ENCODE measurements around the gene PLXNA4.

The PLXNA4 gene

DNA sequence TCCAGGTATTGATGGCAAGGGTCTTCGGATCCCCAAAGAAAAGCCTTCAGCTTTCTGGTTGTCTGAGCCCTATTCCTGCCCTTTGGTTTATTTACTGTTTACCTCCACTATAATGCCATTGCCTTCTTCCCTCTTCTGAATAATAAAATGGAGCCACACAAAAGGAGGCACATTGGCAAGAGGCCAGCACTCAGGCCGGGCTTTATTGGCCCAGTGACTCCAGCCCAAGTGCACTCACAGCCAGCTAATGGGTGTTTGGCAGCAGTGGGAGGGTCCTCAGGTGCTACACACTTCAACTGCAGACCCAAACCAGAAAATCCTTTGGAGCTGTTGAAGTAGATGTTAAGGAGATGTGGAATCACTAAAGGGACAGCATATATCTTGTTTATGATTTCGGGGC lies 336.0 kb downstream of the PLXNA4 start:
- no peak for TF ChIP-seq CTCF (IDR thresholded peaks at IDR 0.05; ENCODE audit: low read depth, low read length, missing control alignments)
- Histone ChIP-seq H3K4me3 (ENCODE audit: low read depth, low read length) (no peak overlapping the region), H3K27ac (no peak overlapping the region), H3K27me3 (replicated peaks) (no peaks in the 10 kb centered on the region), H3K36me3 (replicated peaks) (no peaks in the 10 kb centered on the region)
- no peak for DNase-seq
- in situ Hi-C loops (cut with HindIII; ENCODE audit: low pct_ligation_motif_present, low sequenced_read_pairs): no loop called here

GRCh38 chr7:132239422-132239994 lies 336.8 kb downstream of the PLXNA4 start:
- DNase-seq: no peak
- Histone ChIP-seq H3K4me3 (ENCODE audit: low read depth, low read length) (no peak overlapping the region), H3K36me3 (replicated peaks) (no peaks in the 10 kb centered on the region), H3K27ac (no peak overlapping the region), H3K27me3 (replicated peaks) (no peaks in the 10 kb centered on the region)
- TF ChIP-seq CTCF (IDR thresholded peaks at IDR 0.05; ENCODE audit: low read depth, low read length, missing control alignments): no peak
- in situ Hi-C loops (cut with HindIII; ENCODE audit: low pct_ligation_motif_present, low sequenced_read_pairs): no loop called here

- Histone ChIP-seq H3K4me3 (ENCODE audit: low read depth, low read length) (no peak overlapping the region), H3K36me3 (replicated peaks) (no peaks in the 10 kb centered on the region), H3K27me3 (replicated peaks) (no peaks in the 10 kb centered on the region), H3K27ac (no peak overlapping the region)
- TF ChIP-seq CTCF (IDR thresholded peaks at IDR 0.05; ENCODE audit: low read depth, low read length, missing control alignments): no peak
- no peak for DNase-seq
- in situ Hi-C loops (cut with HindIII; ENCODE audit: low pct_ligation_motif_present, low sequenced_read_pairs): no loop called here
These were observed 341.6 kb downstream of the PLXNA4 start for GRCh38 chr7:132234711-132235110.

DNA sequence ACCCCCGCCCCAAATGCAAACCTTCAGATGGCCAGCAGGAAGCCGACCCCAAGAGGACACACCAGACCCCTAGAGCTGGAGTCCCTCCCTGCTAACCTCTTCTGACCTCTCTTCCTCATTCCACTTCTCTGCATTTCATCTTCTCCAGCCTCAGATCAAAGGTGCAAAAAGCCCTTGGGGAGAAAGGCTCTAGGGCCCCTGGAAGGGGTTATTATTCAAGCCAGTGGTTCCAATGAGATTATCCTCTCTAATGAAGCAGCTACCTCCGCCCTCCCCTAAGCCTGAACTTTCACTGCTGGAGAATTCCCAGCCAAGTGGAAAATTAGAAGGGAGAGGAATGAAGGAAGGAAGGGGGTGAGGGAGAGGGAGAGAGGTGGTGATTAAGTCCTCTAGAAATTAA lies 343.9 kb downstream of the PLXNA4 start:
- TF ChIP-seq CTCF (IDR thresholded peaks at IDR 0.05; ENCODE audit: low read depth, low read length, missing control alignments): no peak
- Histone ChIP-seq H3K4me3 (ENCODE audit: low read depth, low read length) (no peak overlapping the region), H3K27ac (no peak overlapping the region), H3K27me3 (replicated peaks) (no peaks in the 10 kb centered on the region), H3K36me3 (replicated peaks) (no peaks in the 10 kb centered on the region)
- in situ Hi-C loops (cut with HindIII; ENCODE audit: low pct_ligation_motif_present, low sequenced_read_pairs): no loop called here
- DNase-seq: no peak

DNA sequence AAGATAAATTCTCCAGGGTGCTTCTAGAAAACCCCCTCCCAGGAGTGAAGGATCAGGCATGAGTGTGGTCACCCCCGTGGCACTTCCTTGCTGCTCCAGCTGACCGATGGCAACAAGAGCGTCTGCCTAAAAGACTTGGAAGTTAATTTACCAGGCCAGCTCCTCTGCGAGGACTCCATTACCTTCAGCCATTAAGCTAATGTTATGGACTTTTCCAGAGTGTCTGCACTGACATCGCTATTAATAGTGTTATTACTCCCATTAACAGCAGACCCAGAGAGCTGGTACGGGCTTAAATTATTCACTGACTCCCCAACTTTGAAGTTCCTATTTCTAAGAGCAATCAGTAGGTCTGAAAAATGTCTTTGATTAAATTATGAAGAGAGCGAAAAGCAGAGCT lies 345.8 kb downstream of the PLXNA4 start:
- in situ Hi-C loops (cut with HindIII; ENCODE audit: low pct_ligation_motif_present, low sequenced_read_pairs): no loop called here

More for the DNA sequence above, 345.8 kb downstream of the PLXNA4 start:
- Histone ChIP-seq H3K27me3 (replicated peaks) (no peaks in the 10 kb centered on the region), H3K27ac (no peak overlapping the region), H3K4me3 (ENCODE audit: low read depth, low read length) (no peak overlapping the region), H3K36me3 (replicated peaks) (no peaks in the 10 kb centered on the region)
- DNase-seq: no peak
- TF ChIP-seq CTCF (IDR thresholded peaks at IDR 0.05; ENCODE audit: low read depth, low read length, missing control alignments): no peak

Data from brain microvascular endothelial cell (primary cell).